ENCODE results near the gene C2CD3.
"Not testable (repeated sequence)": the region's sequence is repeated elsewhere in the genome, so short reads cannot be mapped to it uniquely, and the experiment has no call there.

C2CD3 gene

DNA sequence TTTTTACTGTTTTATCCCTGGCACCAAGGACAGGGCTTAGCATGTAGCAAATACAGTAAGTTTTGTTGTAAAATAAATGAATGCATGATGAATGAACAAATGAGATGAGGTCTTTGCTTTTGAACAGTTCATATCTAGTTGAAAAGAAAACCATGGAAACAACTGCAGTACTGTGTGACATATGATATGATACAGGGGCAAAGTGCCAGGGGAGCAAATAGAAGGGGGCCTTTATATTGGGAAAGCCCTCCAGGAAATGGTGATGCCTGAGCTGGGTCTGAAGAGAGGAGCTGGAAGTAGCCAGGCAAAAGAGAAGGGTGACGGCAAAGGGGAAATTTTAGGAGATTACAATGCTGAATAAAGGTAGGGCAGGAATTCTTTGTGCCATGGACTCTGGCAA, 98.1 kb downstream of the C2CD3 start:
- no peak overlapping the region for H3K27ac ChIP-seq (ENCODE audit: insufficient read depth, low read length, poor library complexity, severe bottlenecking)
- no peaks in the 10 kb centered on the region for H3K27me3 ChIP-seq (replicated peaks; ENCODE audit: control insufficient read depth, insufficient read depth, low read length, poor library complexity, severe bottlenecking)
- H3K36me3 ChIP-seq (ENCODE audit: control insufficient read depth, insufficient read depth, low read length) = peaks cover 20% of the 10 kb centered on the region
- no peaks in the 10 kb centered on the region for H3K4me1 ChIP-seq (ENCODE audit: control insufficient read depth, insufficient read depth, low read length, poor library complexity, severe bottlenecking)
- H3K9me3 ChIP-seq (ENCODE audit: control insufficient read depth, low read length) = no peaks in the 10 kb centered on the region
- DNase-seq = no peak
- H3K4me3 ChIP-seq (ENCODE audit: insufficient read depth, low read depth, low read length, poor library complexity, severe bottlenecking) = no peak overlapping the region

DNA sequence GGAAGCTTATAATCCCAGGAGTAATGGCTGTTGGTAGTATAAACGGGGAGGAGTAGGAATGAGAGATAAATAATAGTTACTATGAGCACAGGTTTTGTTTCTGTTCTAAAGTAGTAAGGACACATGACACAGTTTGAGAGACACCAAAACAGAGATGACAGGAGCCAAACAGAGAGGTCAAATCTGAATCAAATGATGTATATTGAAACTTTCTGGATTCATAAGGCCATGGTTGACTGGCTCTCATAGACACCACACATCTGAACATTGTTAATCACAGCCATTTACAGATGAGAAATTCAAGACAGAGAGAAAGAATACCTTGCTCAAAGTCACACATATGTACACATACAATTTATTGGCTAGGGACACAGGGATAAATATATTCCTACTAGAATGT, 98.5 kb downstream of the C2CD3 start:
- Histone ChIP-seq H3K4me3 (ENCODE audit: insufficient read depth, low read depth, low read length, poor library complexity, severe bottlenecking) (no peak overlapping the region), H3K27ac (ENCODE audit: insufficient read depth, low read length, poor library complexity, severe bottlenecking) (no peak overlapping the region), H3K9me3 (ENCODE audit: control insufficient read depth, low read length) (no peaks in the 10 kb centered on the region), H3K4me1 (ENCODE audit: control insufficient read depth, insufficient read depth, low read length, poor library complexity, severe bottlenecking) (no peaks in the 10 kb centered on the region), H3K27me3 (replicated peaks; ENCODE audit: control insufficient read depth, insufficient read depth, low read length, poor library complexity, severe bottlenecking) (no peaks in the 10 kb centered on the region), H3K36me3 (ENCODE audit: control insufficient read depth, insufficient read depth, low read length) (peaks cover 18% of the 10 kb centered on the region)
- DNase-seq = no peak

DNA sequence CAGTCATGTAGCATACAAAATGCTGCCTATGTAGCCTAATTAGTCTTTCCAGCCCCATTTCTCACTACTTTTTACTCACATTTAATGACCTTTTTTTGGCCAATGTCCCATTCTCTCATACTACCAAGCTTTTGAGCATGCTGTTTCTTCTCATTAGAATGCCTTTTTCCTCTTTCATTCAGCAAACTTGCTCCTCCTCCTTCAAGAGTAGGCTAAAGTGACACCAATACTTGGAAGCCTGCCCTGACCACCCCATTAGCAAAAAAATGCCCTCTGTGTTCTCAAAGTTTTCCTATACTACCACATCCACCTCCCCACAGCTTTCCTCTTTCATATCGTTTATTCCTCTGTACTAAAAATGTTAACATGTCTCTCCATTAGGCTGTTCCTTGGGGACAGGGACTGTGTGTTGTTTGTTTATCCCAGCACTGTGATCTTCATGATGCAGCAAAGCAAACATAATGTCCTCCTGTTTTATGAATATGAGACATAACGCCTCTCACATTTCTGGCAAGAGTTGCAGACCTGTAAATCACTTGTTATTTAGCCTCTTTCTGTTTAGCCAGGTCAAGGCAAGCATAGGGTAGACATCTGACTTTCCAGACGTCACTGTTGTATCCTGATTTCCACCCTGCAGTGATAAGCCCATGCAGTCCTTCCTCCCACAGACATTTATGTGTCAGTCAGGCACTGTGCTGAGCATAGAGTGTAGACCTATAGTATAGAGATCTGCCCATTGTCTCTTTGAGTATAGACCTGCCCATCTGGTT, 99.9 kb downstream of the C2CD3 start:
- no peak for DNase-seq
- H3K4me3 ChIP-seq (ENCODE audit: insufficient read depth, low read depth, low read length, poor library complexity, severe bottlenecking) = no peak overlapping the region
- no peak overlapping the region for H3K27ac ChIP-seq (ENCODE audit: insufficient read depth, low read length, poor library complexity, severe bottlenecking)
- peaks cover 15% of the 10 kb centered on the region for H3K36me3 ChIP-seq (ENCODE audit: control insufficient read depth, insufficient read depth, low read length)
- H3K27me3 ChIP-seq (replicated peaks; ENCODE audit: control insufficient read depth, insufficient read depth, low read length, poor library complexity, severe bottlenecking) = no peaks in the 10 kb centered on the region
- H3K9me3 ChIP-seq (ENCODE audit: control insufficient read depth, low read length) = no peaks in the 10 kb centered on the region
- no peaks in the 10 kb centered on the region for H3K4me1 ChIP-seq (ENCODE audit: control insufficient read depth, insufficient read depth, low read length, poor library complexity, severe bottlenecking)

DNA sequence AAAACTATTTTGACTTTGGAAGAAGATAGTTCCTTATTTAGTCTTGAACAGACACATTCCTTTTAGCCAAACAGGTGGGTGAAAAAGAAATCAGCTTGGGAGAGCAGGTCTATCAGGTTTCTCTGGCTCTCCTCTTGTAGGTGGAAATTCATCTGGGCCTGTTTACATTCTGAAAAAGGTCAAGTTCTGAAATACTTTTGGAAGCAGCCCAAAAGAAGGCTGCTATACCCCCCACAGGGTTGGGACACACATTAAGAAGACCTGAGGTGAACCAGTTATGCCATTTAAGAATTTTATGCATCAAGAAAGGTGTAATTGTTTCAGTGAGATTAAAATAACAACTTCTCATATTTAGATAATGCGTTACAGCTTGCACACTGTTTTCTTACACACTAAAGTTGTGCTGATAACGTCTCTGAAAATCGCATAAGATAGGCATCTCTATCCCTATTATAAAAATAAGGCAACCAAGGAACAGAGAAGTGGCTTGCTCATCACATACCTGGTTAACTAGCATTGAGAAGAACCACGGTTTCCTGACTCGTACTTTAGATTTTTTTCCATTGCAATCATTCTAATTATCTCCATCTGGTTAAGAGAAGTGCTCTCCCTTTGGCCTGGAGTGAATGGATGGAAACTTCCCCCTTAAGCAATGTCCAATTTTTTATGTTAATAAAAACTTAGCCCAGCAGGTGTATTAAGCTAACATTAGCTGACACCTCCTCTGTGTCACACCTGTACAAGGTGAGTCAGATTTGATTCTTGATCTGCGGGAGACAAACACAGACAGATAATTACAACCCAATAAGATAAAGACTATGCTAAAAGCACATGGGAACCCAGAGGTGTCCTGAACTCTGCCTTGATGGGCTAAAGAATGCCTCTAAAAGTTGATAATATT, 101.4 kb downstream of the C2CD3 start:
- Histone ChIP-seq H3K27ac (ENCODE audit: insufficient read depth, low read length, poor library complexity, severe bottlenecking) (no peak overlapping the region), H3K4me1 (ENCODE audit: control insufficient read depth, insufficient read depth, low read length, poor library complexity, severe bottlenecking) (no peaks in the 10 kb centered on the region), H3K36me3 (ENCODE audit: control insufficient read depth, insufficient read depth, low read length) (peaks cover 15% of the 10 kb centered on the region), H3K9me3 (ENCODE audit: control insufficient read depth, low read length) (no peaks in the 10 kb centered on the region), H3K4me3 (ENCODE audit: insufficient read depth, low read depth, low read length, poor library complexity, severe bottlenecking) (no peak overlapping the region), H3K27me3 (replicated peaks; ENCODE audit: control insufficient read depth, insufficient read depth, low read length, poor library complexity, severe bottlenecking) (no peaks in the 10 kb centered on the region)
- DNase-seq = no peak

DNA sequence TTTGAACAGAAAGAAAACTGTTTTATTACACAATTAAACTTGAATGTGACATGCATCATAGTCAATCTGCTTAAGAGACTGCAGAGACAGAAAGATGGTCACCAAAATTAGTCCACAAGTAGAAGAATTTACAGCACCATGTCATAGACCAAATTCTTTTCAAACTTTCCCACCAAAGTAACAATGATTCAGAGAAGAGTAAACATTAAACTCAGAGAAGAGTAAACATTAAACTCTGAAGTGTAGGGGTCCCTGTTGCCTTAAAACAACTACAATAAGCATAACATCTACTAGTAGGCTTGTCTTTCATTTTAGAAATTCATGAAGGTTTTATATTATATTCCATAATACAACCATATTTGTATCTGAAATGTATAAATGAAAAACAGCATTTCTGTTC, 104.1 kb downstream of the C2CD3 start:
- H3K4me3 ChIP-seq (ENCODE audit: insufficient read depth, low read depth, low read length, poor library complexity, severe bottlenecking); DNase-seq; H3K9me3 ChIP-seq (ENCODE audit: control insufficient read depth, low read length); H3K36me3 ChIP-seq (ENCODE audit: control insufficient read depth, insufficient read depth, low read length); H3K27me3 ChIP-seq (replicated peaks; ENCODE audit: control insufficient read depth, insufficient read depth, low read length, poor library complexity, severe bottlenecking); H3K27ac ChIP-seq (ENCODE audit: insufficient read depth, low read length, poor library complexity, severe bottlenecking); H3K4me1 ChIP-seq (ENCODE audit: control insufficient read depth, insufficient read depth, low read length, poor library complexity, severe bottlenecking): not testable (repeated sequence)

DNA sequence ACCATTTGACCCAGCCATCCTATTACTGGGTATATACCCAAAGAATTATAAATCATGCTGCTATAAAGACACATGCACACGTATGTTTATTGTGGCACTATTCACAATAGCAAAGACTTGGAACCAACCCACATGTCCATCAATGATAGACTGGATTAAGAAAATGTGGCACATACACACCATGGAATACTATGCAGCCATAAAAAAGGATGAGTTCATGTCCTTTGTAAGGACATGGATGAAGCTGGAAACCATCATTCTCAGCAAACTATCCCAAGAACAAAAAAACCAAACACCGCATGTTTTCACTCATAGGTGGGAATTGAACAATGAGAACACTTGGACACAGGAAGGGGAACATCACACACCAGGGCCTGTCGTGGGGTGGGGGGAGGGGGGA, 105.3 kb downstream of the C2CD3 start:
- H3K36me3 ChIP-seq (ENCODE audit: control insufficient read depth, insufficient read depth, low read length); H3K4me3 ChIP-seq (ENCODE audit: insufficient read depth, low read depth, low read length, poor library complexity, severe bottlenecking); H3K27ac ChIP-seq (ENCODE audit: insufficient read depth, low read length, poor library complexity, severe bottlenecking): not testable (repeated sequence)

DNA sequence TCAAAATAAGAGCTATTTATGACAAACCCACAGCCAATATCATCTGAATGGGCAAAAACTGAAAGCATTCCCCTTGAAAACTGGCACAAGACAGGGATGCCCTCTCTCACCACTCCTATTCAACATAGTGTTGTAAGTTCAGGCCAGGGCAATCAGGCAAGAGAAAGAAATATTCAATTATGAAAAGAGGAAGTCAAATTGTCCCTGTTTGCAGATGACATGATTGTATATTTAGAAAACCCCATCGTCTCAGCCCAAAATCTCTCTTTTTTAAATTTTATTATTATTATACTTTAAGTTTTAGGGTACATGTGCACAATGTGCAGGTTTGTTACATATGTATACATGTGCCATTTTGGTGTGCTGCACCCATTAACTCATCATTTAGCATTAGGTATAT, 107.2 kb downstream of the C2CD3 start:
- not testable (repeated sequence) for H3K9me3 ChIP-seq (ENCODE audit: control insufficient read depth, low read length); H3K4me3 ChIP-seq (ENCODE audit: insufficient read depth, low read depth, low read length, poor library complexity, severe bottlenecking); H3K4me1 ChIP-seq (ENCODE audit: control insufficient read depth, insufficient read depth, low read length, poor library complexity, severe bottlenecking); DNase-seq; H3K27me3 ChIP-seq (replicated peaks; ENCODE audit: control insufficient read depth, insufficient read depth, low read length, poor library complexity, severe bottlenecking); H3K27ac ChIP-seq (ENCODE audit: insufficient read depth, low read length, poor library complexity, severe bottlenecking); H3K36me3 ChIP-seq (ENCODE audit: control insufficient read depth, insufficient read depth, low read length)

More for the DNA sequence above, 105.3 kb downstream of the C2CD3 start:
- not testable (repeated sequence) for H3K9me3 ChIP-seq (ENCODE audit: control insufficient read depth, low read length); H3K4me1 ChIP-seq (ENCODE audit: control insufficient read depth, insufficient read depth, low read length, poor library complexity, severe bottlenecking); H3K27me3 ChIP-seq (replicated peaks; ENCODE audit: control insufficient read depth, insufficient read depth, low read length, poor library complexity, severe bottlenecking); DNase-seq

DNA sequence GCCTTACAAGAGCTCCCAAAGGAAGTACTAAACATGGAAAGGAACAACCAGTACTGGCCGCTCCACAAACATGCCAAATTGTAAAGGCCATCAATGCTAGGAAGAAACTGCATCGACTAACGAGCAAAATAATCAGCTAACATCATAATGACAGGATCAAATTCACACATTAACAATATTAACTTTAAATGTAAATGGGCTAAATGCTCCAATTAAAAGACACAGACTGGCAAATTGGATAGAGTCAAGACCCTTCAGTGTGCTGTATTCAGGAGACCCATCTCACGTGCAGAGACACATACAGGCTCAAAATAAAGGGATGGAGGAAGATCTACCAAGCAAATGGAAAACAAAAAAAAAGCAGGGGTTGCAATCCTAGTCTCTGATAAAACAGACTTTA, 109.2 kb downstream of the C2CD3 start:
- not testable (repeated sequence) for H3K4me3 ChIP-seq (ENCODE audit: insufficient read depth, low read depth, low read length, poor library complexity, severe bottlenecking); H3K9me3 ChIP-seq (ENCODE audit: control insufficient read depth, low read length); H3K36me3 ChIP-seq (ENCODE audit: control insufficient read depth, insufficient read depth, low read length); H3K4me1 ChIP-seq (ENCODE audit: control insufficient read depth, insufficient read depth, low read length, poor library complexity, severe bottlenecking); H3K27me3 ChIP-seq (replicated peaks; ENCODE audit: control insufficient read depth, insufficient read depth, low read length, poor library complexity, severe bottlenecking); H3K27ac ChIP-seq (ENCODE audit: insufficient read depth, low read length, poor library complexity, severe bottlenecking); DNase-seq

DNA sequence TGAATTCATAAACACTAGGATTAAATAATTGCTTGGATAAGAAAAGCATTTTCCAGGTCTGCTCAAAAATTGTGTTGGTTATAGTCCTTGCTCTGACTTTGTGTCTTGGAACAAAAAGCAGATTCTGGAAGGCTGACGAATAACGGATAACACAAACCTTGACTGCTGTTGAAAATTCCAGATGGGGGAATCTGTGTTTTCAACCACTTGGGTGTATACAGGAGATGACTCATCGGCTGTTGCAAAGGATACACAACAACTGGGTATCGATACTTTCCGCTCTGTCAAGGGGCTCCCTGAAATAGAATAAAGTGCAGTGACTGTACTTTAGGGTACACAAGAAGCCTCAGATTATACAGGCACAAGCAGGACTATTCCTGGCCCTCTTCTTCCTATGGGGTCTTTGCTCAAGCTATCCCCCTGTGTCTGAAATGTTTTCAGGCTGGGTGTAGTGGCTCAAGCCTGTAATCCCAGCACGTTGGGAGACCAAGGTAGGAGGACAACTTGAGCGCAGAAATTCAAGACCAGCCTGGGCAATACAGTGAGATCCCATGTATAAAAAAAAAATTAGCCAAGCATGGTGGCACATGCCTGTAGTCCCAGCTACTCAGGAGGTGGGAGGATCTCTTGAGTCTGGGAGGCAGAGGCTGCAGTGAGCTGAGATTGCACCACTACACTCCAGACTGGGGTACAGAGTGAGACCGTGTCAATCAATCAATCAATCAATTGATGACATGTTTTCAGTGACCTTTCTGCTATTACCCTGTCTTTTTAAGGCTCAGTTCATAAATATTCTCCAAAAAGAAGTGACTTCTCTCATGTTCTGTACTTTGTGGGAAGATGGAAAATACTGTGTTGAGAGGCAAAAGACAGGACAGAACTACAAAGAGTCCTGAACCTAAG, 113.3 kb downstream of the C2CD3 start:
- Histone ChIP-seq H3K27ac (ENCODE audit: insufficient read depth, low read length, poor library complexity, severe bottlenecking) (no peak overlapping the region), H3K36me3 (ENCODE audit: control insufficient read depth, insufficient read depth, low read length) (no peaks in the 10 kb centered on the region), H3K9me3 (ENCODE audit: control insufficient read depth, low read length) (no peaks in the 10 kb centered on the region), H3K4me1 (ENCODE audit: control insufficient read depth, insufficient read depth, low read length, poor library complexity, severe bottlenecking) (no peaks in the 10 kb centered on the region), H3K27me3 (replicated peaks; ENCODE audit: control insufficient read depth, insufficient read depth, low read length, poor library complexity, severe bottlenecking) (no peaks in the 10 kb centered on the region), H3K4me3 (ENCODE audit: insufficient read depth, low read depth, low read length, poor library complexity, severe bottlenecking) (no peak overlapping the region)
- no peak for DNase-seq
